DOHH2 (cell line): ENCODE measurements around the gene TMEM98.

Experiments
- CTCF ChIP-seq: fragments of 200-600 bp; sonication (generic); IDR thresholded peaks from one replicate; pipeline ENCODE4 v1.5.1; 2014; ENCODE audit warnings: antibody characterized with exemption, mild to moderate bottlenecking, low read depth, low read length; ENCODE audit not compliant: poor library complexity, severe bottlenecking
- EZH2phosphoT487 ChIP-seq: fragments of 200-600 bp; sonication (generic); IDR thresholded peaks from 2 replicates; pipeline ENCODE4 v1.6.1; 2017; ENCODE audit warnings: borderline replicate concordance, mild to moderate bottlenecking, antibody characterized with exemption, low read length, moderate library complexity, mixed read lengths

GRCh38 chr17:32899236-32900013 lies 28.5 kb upstream of the TMEM98 start:
- no peak for TF ChIP-seq CTCF
- TF ChIP-seq EZH2phosphoT487 = no peak
